ENCODE results near the gene IFI27. TPM values are rescaled to one million over a fixed set of nuclear protein-coding genes. Genes with fewer than 3 reads are reported as not detected.
"Not testable (repeated sequence)": the region's sequence is repeated elsewhere in the genome, so short reads cannot be mapped to it uniquely, and the experiment has no call there.

IFI27 gene
- polyA plus RNA-seq, 1 donor = 2.4 TPM

DNA sequence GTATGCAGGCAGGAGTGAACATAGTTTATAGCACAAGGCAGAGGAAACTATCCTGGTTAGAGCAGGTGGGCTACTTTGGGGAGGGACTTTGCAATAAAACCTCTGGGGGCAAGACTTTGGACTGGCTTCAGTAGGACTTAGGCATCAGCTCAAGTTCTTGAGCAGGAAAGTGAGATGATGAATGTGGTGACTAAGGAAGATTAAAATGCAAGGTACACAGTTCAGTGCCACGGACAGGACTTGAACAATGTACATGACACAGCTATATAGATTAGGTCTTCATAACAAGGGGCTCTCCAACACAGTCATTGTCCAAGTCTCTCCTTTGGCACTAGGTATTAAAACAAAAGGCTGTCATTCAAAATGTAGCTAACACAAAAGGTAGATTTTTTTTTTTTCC lies 42.1 kb downstream of the IFI27 start:
- no peak for DNase-seq (ENCODE audit: low read depth)

DNA sequence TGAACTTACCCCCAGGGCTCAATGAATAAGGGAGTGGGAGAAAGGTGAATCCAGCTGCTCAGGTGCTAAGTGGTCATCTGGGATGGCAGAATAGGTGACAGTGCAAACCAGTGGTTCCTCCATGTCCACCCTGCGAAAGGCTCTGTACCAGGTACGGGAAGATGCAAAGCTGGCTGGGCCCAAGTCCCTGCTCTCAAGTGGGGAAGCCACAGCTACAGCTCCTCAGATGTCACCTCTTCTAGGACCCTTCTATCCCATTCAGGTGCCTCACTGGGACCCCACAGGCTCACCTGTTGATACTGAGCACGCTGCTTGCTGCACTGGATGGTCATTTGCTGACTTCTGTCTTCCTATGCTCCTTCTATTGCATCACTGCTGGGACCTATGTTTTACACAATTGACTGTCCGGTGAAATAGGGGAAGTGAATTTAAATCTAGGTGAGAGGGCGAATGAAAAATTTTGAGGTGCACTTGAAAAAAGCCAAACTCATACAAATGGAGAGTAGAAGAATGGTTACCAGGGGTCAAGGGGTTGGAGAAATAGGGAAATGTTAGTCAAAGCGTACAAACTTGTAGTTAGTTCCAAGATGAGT lies 43.3 kb downstream of the IFI27 start:
- DNase-seq (ENCODE audit: low read depth) = no peak

DNA sequence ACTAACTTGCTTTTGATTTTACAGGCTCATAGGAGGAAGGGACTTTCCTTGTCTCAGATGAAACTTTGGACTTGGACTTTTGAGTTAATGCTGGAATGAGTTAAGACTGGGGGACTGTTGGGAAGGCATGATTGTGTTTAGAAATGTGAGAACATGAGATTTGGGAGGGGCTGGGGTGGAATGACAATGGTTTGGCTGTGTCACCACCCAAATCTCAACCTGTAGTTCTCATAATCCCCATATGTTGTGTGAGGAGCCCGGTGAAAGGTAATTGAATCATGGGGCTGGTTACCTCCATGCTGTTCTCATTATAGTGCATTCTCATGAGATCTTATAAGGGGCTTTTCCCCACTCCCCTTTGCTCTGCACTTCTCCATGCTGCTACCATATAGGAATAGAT lies 45.6 kb downstream of the IFI27 start:
- not testable (repeated sequence) for DNase-seq (ENCODE audit: low read depth)

DNA sequence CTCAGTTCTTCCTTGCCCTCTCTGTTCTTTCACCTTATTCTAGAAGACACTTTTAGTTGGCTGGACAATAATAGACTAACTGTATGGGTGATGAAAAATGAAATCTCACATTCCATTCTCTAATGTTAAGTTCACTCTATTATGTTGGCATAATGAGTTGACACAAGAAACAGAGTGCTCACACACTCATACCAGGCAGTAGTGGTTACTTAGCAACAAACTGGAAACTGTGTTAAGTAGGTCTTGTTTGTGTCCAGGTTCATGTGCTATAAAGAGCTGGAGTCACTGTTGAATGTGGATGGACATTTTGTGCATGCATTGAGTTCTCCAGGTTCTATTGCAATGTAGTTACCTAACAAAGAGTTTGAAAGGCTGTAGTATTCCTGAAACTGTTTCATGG lies 46.7 kb downstream of the IFI27 start:
- DNase-seq (ENCODE audit: low read depth) = no peak

DNA sequence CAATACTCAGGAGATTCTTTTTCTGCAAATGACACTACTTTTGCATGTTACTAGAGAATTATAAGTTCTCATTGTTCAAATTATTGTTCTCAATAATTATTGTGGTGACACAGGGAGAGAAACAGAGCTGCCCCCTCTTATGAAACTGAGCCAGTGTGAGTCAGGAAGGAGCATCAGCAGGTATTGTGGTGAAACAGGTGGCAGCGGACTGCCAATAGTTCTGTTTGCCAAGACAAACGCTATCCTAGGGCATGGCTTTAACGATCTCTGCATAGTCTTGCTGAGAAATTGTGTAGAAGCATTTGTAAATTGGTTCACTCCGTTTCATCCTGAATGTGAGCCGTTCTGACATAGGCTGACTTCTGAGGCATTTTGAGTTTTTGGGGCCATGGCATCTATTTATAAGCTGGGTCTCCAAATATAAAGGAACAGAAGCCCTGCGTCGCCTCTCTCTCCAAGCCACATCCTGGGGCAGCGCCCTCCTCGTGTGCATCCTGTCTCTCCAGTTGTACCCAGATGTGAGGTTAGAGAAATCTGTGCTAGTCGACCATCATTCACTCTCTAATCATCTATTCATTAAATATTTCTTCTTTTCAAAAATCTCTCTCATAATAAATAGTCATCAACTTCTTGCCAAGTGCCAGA lies 47.8 kb downstream of the IFI27 start:
- DNase-seq (ENCODE audit: low read depth) = no peak

DNA sequence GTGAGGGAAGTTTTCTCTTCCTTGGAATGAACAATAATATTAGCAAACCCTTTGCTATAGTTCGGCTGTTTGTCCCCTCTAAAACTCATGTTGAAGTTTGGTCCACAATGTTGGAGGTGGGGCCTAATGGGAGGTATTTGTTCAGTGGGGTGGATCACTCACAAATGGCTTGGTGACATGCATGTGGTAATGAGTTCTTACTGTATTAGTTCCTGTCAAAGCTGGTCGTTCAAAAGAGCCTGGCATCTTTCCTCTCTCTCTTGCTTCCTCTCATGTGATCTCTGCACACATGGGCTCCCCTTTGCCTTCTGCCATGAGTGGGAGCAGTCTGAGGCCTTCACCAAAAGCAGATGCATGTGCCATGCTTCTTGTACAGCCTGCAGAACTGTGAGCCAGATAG lies 50.5 kb downstream of the IFI27 start:
- DNase-seq (ENCODE audit: low read depth) = no peak

DNA sequence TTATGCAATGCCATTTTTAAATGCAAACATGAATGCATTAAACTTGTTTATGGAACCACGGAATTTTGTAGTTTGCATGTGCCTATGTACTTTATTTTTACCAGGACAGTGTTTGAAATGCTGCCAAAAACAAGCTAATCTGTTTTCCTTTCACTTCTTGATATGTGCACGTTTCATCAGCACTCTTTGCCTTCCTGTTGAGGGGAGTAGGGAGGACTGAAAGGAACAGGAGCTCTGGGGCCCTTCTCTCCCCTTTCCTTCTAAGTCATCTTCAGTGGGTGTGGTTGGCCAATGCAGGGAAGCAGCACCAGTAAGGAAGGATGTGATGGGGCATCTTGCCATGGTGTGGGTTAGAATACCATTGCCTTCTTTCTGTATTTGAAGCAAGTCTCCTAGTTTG lies 51.4 kb downstream of the IFI27 start:
- no peak for DNase-seq (ENCODE audit: low read depth)

DNA sequence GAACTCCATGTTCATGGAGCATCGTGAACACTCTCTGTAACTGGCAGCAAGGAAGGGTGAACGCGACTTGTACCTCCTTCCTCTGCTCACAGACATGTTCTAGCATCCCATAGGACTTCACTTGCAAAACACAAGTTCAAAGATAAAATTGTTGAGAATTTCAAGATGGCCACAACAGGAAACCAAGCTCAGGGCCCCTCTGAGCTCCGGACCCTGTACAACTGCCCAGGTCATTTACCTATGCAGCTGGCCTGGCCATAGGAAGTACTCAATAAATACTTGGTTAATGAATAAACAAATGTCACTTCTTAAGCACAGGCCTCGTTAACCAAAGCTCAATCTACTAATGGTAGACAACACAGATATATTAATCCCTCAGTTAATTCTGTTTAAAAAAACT lies 51.9 kb downstream of the IFI27 start:
- DNase-seq (ENCODE audit: low read depth) = no peak

DNA sequence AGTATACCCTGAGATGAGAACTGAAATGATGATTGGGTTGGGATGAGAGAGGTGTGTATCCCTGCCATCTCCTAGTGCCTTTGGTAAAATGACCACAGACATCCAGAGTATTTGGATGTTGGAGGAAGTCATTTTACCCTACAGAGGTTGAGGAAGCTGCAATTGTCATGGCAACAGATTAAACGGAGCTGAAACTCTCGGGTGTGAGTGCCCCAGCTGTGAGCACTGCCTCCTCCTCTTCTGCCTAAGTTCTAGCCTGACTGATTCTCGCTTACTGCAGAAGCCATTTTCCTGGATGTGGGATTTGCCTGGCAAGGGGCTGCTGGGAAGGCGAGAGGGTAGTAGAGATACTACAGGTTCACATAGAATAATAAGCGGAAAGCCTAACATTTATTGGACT lies 53.3 kb downstream of the IFI27 start:
- DNase-seq (ENCODE audit: low read depth) = no peak

DNA sequence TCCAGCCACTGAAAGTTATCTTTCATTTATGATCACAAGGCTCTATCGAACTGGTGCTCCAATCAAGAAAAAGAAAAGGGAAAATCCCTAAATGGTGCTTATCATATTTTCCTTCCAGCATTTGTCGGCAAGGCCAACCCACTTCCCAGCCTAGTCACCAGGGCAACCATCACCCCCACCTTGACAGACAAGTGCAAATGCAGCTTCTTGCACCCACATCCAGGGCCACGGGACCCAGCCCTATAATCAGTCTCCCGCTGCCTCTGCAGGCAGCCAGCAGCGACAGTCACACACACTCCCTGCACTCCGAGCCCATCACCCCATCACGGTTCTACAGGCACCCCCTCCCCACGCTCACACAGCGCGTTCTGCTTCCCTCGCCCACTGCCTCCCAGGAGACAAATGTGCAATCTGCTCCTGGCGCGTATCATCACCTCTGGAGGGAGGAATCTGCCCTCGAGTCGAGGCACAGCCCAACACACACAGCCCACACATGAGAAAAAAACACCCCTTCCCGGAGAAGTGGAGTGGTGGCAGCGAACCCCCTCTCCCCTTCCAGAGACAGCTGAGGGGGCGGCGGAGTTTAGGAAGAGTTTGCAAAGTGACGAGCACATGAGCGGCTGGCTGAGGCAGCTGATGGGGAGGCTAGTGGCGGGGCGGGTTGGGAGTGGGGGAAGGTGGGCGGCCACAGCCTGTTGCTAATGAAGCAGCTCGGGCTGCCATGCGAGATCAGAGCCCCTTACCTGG lies 54.3 kb downstream of the IFI27 start:
- DNase-seq (ENCODE audit: low read depth) = no peak

DNA sequence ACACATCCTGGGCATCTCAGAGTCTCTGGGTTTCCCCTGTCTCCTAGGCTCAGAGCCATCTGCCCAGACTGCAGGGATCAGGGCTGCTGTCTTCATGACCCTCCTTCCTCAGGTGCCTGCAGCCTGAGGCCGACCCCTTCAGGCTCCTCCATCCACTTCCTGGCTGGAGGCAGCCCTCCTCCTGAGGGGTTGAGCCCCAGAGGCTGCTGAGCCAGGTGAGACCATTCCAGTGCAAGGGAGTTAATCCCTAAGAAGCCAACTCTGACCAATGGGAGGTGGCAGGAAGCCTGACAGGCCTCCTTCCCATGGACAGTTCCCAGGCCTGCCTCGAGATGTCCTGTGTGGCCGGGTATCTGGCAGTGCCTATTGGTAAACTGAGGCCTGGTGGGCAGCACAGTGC lies 55.2 kb downstream of the IFI27 start:
- DNase-seq (ENCODE audit: low read depth) = no peak

Other genes starting within 250 kb of the IFI27 start
- not detected for gene FAM181A, start 183.4 kb upstream of the IFI27 start, polyA plus RNA-seq (ENCODE audit: insufficient read length)
- 38.2 TPM for gene ASB2, start 134.2 kb upstream of the IFI27 start, polyA plus RNA-seq (ENCODE audit: insufficient read length)
- gene CCDC197, start 113.4 kb upstream of the IFI27 start, polyA plus RNA-seq (ENCODE audit: insufficient read length) = 0.13 TPM
- gene OTUB2, start 84.4 kb upstream of the IFI27 start, polyA plus RNA-seq (ENCODE audit: insufficient read length) = 0.49 TPM
- gene DDX24, start 29.5 kb upstream of the IFI27 start, polyA plus RNA-seq (ENCODE audit: insufficient read length) = 84.1 TPM
- 12.2 TPM for gene IFI27L1, start 29.4 kb upstream of the IFI27 start, polyA plus RNA-seq (ENCODE audit: insufficient read length)
- gene IFI27L2, start 18.9 kb downstream of the IFI27 start, polyA plus RNA-seq (ENCODE audit: insufficient read length) = 9.8 TPM
- 0.13 TPM for gene PPP4R4, start 63.6 kb downstream of the IFI27 start, polyA plus RNA-seq (ENCODE audit: insufficient read length)
- gene SERPINA10, start 182.5 kb downstream of the IFI27 start, polyA plus RNA-seq (ENCODE audit: insufficient read length) = 0.03 TPM
- not detected for gene SERPINA6, start 212.6 kb downstream of the IFI27 start, polyA plus RNA-seq (ENCODE audit: insufficient read length)

All from forelimb muscle (tissue), 1 donor.